H9 (cell line): ENCODE results near the gene SPECC1. TPM values are rescaled to one million over a fixed set of nuclear protein-coding genes. Genes with fewer than 3 reads are reported as not detected.

Source experiments
- DNase-seq: peaks from one replicate; pipeline ENCODE4 v3.0.0-alpha.2; 2017
- H2AFZ ChIP-seq: one replicate; pipeline ENCODE4 v1.6.1; 2013; ENCODE audit warnings: mild to moderate bottlenecking, low read length, control low read depth, moderate library complexity
- H2AK5ac ChIP-seq: 2 replicates; pipeline ENCODE4 v1.6.1; 2013; ENCODE audit warnings: low read length, control low read depth, mixed read lengths; ENCODE audit not compliant: insufficient read length
- H2BK120ac ChIP-seq: one replicate; pipeline ENCODE4 v1.6.1; 2013; ENCODE audit warnings: low read depth, mild to moderate bottlenecking, low read length, control low read depth, inconsistent platforms; ENCODE audit not compliant: poor library complexity, severe bottlenecking
- H2BK12ac ChIP-seq: 2 replicates; pipeline ENCODE4 v1.6.1; 2013; ENCODE audit warnings: low read length, control low read depth, mixed read lengths, low read depth; ENCODE audit not compliant: insufficient read length
- H2BK15ac ChIP-seq: 2 replicates; pipeline ENCODE4 v1.6.1; 2013; ENCODE audit warnings: low read depth, low read length, control low read depth
- H2BK20ac ChIP-seq: one replicate; pipeline ENCODE4 v1.6.1; 2013; ENCODE audit warnings: low read depth, mild to moderate bottlenecking, low read length, control low read depth, inconsistent platforms; ENCODE audit not compliant: poor library complexity, severe bottlenecking
- H2BK5ac ChIP-seq: 2 replicates; pipeline ENCODE4 v1.6.1; 2013; ENCODE audit warnings: low read length, control low read depth, mixed read lengths; ENCODE audit not compliant: insufficient read length
- H3K14ac ChIP-seq: 2 replicates; pipeline ENCODE4 v1.6.1; 2013; ENCODE audit warnings: low read length, control low read depth; ENCODE audit not compliant: insufficient read depth
- H3K18ac ChIP-seq: 2 replicates; pipeline ENCODE4 v1.6.1; 2013; ENCODE audit warnings: low read depth, mild to moderate bottlenecking, mixed read lengths, low read length, control low read depth; ENCODE audit not compliant: insufficient read length
- H3K23ac ChIP-seq: 2 replicates; pipeline ENCODE4 v1.6.1; 2013; ENCODE audit warnings: low read length, control low read depth, mixed read lengths, low read depth; ENCODE audit not compliant: insufficient read length
- H3K23me2 ChIP-seq: 2 replicates; pipeline ENCODE4 v1.6.1; 2013; ENCODE audit warnings: low read depth, mild to moderate bottlenecking, mixed read lengths, low read length, control low read depth; ENCODE audit not compliant: insufficient read length, poor library complexity, severe bottlenecking
- H3K27ac ChIP-seq: 2 replicates; pipeline ENCODE4 v1.5.1; 2013; ENCODE audit warnings: low read length, control low read depth, mixed read lengths, low read depth; ENCODE audit not compliant: insufficient read length
- H3K27me3 ChIP-seq: 2 replicates; pipeline ENCODE4 v1.6.1; 2013; ENCODE audit warnings: low read length, control low read depth, inconsistent platforms; ENCODE audit not compliant: insufficient read depth
- H3K4ac ChIP-seq: 2 replicates; pipeline ENCODE4 v1.6.1; 2013; ENCODE audit warnings: low read depth, mild to moderate bottlenecking, control low read depth, inconsistent platforms, low read length, moderate library complexity
- H3K4me1 ChIP-seq: 2 replicates; pipeline ENCODE4 v1.6.1; 2013; ENCODE audit warnings: low read length, control low read depth, inconsistent platforms; ENCODE audit not compliant: insufficient read depth
- H3K4me2 ChIP-seq: 2 replicates; pipeline ENCODE4 v1.6.1; 2013; ENCODE audit warnings: low read length, control low read depth, mixed read lengths; ENCODE audit not compliant: insufficient read length, insufficient read depth
- H3K56ac ChIP-seq: 2 replicates; pipeline ENCODE4 v1.6.1; 2013; ENCODE audit warnings: low read depth, mild to moderate bottlenecking, mixed read lengths, low read length, control low read depth; ENCODE audit not compliant: insufficient read length
- H3K79me1 ChIP-seq: 2 replicates; pipeline ENCODE4 v1.6.1; 2013; ENCODE audit warnings: low read depth, mild to moderate bottlenecking, moderate library complexity, low read length, control low read depth, inconsistent platforms; ENCODE audit not compliant: insufficient read depth, poor library complexity, severe bottlenecking
- H3K79me2 ChIP-seq: 2 replicates; pipeline ENCODE4 v1.6.1; 2013; ENCODE audit warnings: low read length, control low read depth, inconsistent platforms; ENCODE audit not compliant: insufficient read depth
- H3K9ac ChIP-seq: 2 replicates; pipeline ENCODE4 v1.6.1; 2013; ENCODE audit warnings: low read length, control low read depth, mixed read lengths; ENCODE audit not compliant: insufficient read length; ENCODE audit errors: extremely low read depth
- H3K9me3 ChIP-seq: one replicate; pipeline ENCODE4 v1.6.1; 2013; ENCODE audit warnings: low read depth, low read length, inconsistent platforms; ENCODE audit not compliant: control insufficient read depth
- H3T11ph ChIP-seq: one replicate; pipeline ENCODE4 v1.6.1; 2013; ENCODE audit warnings: mild to moderate bottlenecking, low read length, control low read depth, inconsistent platforms
- H4K20me1 ChIP-seq: one replicate; pipeline ENCODE4 v1.6.1; 2013; ENCODE audit not compliant: control insufficient read depth, insufficient read length, insufficient read depth
- H4K5ac ChIP-seq: 2 replicates; pipeline ENCODE4 v1.6.1; 2013; ENCODE audit warnings: low read depth, mild to moderate bottlenecking, mixed read lengths, low read length, control low read depth; ENCODE audit not compliant: insufficient read length
- H4K8ac ChIP-seq: replicated peaks from 2 replicates; pipeline ENCODE4 v1.6.1; 2013; ENCODE audit warnings: low read length, control low read depth, mixed read lengths, low read depth; ENCODE audit not compliant: insufficient read length
- H4K91ac ChIP-seq: 2 replicates; pipeline ENCODE4 v1.6.1; 2013; ENCODE audit warnings: low read depth, mild to moderate bottlenecking, moderate library complexity, mixed read lengths, low read length, control low read depth; ENCODE audit not compliant: insufficient read length
- H3K27ac Mint-ChIP-seq, 3 experiments: 2 replicates in 2 of 3; 3 replicates in 1 of 3; pipeline ENCODE4 v1.8.0; 2020 to 2021; ENCODE audit warnings: mixed read lengths in 3 of 3, mild to moderate bottlenecking in 1 of 3, moderate library complexity in 1 of 3
- H3K27me3 Mint-ChIP-seq: 2 replicates; pipeline ENCODE4 v1.8.0; 2021; ENCODE audit warnings: low read depth, mild to moderate bottlenecking, moderate library complexity, mixed read lengths
- H3K36me3 Mint-ChIP-seq, 3 experiments: 2 replicates in 2 of 3; 3 replicates in 1 of 3; pipeline ENCODE4 v1.8.0; 2020 to 2021; ENCODE audit warnings: low read depth in 3 of 3, mixed read lengths in 3 of 3; ENCODE audit not compliant: insufficient read depth in 1 of 3
- H3K4me1 Mint-ChIP-seq, 2 experiments: 2 replicates each; pipeline ENCODE4 v1.8.0; 2020; ENCODE audit warnings: mixed read lengths in 2 of 2
- H3K4me3 Mint-ChIP-seq, 2 experiments: 2 replicates in 1 of 2; 3 replicates in 1 of 2; pipeline ENCODE4 v1.8.0; 2020 to 2021; ENCODE audit warnings: mild to moderate bottlenecking in 2 of 2, mixed read lengths in 2 of 2, moderate library complexity in 1 of 2
- H3K9me3 Mint-ChIP-seq, 2 experiments: 2 replicates in 1 of 2; 3 replicates in 1 of 2; pipeline ENCODE4 v1.8.0; 2020; ENCODE audit warnings: mild to moderate bottlenecking in 2 of 2, mixed read lengths in 2 of 2, moderate library complexity in 1 of 2
- CTCF ChIP-seq: fragments of 200-600 bp; sonication (generic); conservative IDR thresholded peaks from 3 replicates; pipeline ENCODE4 v1.8.0; 2021; ENCODE audit warnings: antibody characterized with exemption, mild to moderate bottlenecking
- WGBS: extraction: QIAGEN DNeasy Blood & Tissue Kit; methylation state at CpG from one replicate; pipeline ENCODE4 v1.1.7; 2013; ENCODE audit warnings: missing lambda C conversion rate, low lambda C conversion rate, mixed read lengths; ENCODE audit not compliant: insufficient read length; ENCODE audit errors: extremely low coverage; 5-methylcytosine and 5-hydroxymethylcytosine counted together
- total RNA-seq: library from RNA; stranded (reverse); gene quantifications from 2 replicates; pipeline ENCODE4 v1.2.1, GENCODE V29; 2021

SPECC1 gene
- total RNA-seq, 1 experiment from 2014 or later, result 65.7 TPM

GRCh38 chr17:20170085-20170484 is 160.9 kb downstream of the SPECC1 start:
- H3K9me3 Mint-ChIP-seq, result no peaks in the 10 kb centered on the region
- H2BK12ac ChIP-seq, result no peak overlapping the region
- no peaks in the 10 kb centered on the region for H3K27me3 ChIP-seq
- H4K8ac ChIP-seq, result no peak overlapping the region
- peaks cover 10% of the 10 kb centered on the region; the same call in 1 of the 2 replicates for H3K4me1 ChIP-seq
- H3K27me3 Mint-ChIP-seq, result no peaks in the 10 kb centered on the region; the same call in 1 of the 2 replicates
- no peak overlapping the region for H2BK5ac ChIP-seq
- H3K23me2 ChIP-seq, result no peaks in the 10 kb centered on the region
- no peak overlapping the region for H3K27ac ChIP-seq
- no peaks in the 10 kb centered on the region; a peak in 1 of 7 replicates for H3K36me3 Mint-ChIP-seq
- no peak overlapping the region for H3K4me2 ChIP-seq
- H3K23ac ChIP-seq, result no peak overlapping the region
- H3K56ac ChIP-seq, result no peak overlapping the region
- H2AK5ac ChIP-seq, result no peak overlapping the region
- no peak overlapping the region; the same call in 1 of the 2 replicates for H3K14ac ChIP-seq
- no peaks in the 10 kb centered on the region for H4K20me1 ChIP-seq
- no peak overlapping the region for H2AFZ ChIP-seq
- peaks cover 13% of the 10 kb centered on the region; the same call in 1 of the 2 replicates for H3K79me2 ChIP-seq
- no peak overlapping the region for H3K18ac ChIP-seq
- H3K4me1 Mint-ChIP-seq, result peaks cover 45 to 51% of the 10 kb centered on the region in 2 experiments
- no peak overlapping the region for H2BK15ac ChIP-seq
- no peak overlapping the region for H3K4me3 Mint-ChIP-seq
- H4K91ac ChIP-seq, result no peak overlapping the region
- no peak for TF ChIP-seq CTCF
- WGBS, result no CpG with 5 or more reads among the region's 3 CpGs
- H2BK120ac ChIP-seq, result no peak overlapping the region
- H4K5ac ChIP-seq, result no peak overlapping the region
- H3K27ac Mint-ChIP-seq, result peak overlapping the region; percentile 36 to 88 (median 46); a peak in 6 of 7 replicates
- H3T11ph ChIP-seq, result no peak overlapping the region
- H2BK20ac ChIP-seq, result no peak overlapping the region
- peaks cover 6% of the 10 kb centered on the region for H3K79me1 ChIP-seq
- DNase-seq, result no peak
- H3K4ac ChIP-seq, result no peak overlapping the region
- H3K9me3 ChIP-seq, result no peaks in the 10 kb centered on the region
- H3K9ac ChIP-seq, result no peak overlapping the region
